Stimulated activated CD4-positive, alpha-beta T cell treated with anti-CD3 and anti-CD28 coated beads, Interleukin-4, amount 100 ng/mL, for 1 hour (primary cell): ENCODE measurements around the gene SLC27A1.
"Not testable (repeated sequence)": the region's sequence is repeated elsewhere in the genome, so short reads cannot be mapped to it uniquely, and the experiment has no call there.

Experiments
- DNase-seq: peaks from one replicate; pipeline ENCODE4 v3.0.0-alpha.2; 2020

Gene SLC27A1

DNA sequence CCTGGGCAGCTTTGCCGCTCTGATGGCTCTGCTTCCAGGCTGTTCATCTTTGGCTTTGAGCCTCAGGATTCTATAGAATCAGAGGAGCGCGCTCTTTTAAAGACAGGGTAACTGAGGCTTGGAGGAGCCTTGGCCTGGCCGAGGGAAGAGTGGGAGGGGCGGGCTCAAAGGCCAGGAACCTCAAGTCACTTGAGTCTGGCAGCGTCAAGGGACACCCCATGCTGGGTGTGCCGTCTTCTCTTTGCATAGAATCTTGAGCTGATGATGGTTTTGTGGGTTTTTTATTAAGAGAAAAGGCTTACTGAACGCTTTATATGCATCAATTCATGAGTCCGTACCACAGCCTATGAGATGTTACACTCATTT is 42.2 kb downstream of the SLC27A1 start:
- DNase-seq, result no peak

GRCh38 chr19:17515408-17516149 is 45.3 kb downstream of the SLC27A1 start:
- DNase-seq, result no peak

- DNase-seq, result no peak
Observed at GRCh38 chr19:17517898-17518297, 47.6 kb downstream of the SLC27A1 start.

GRCh38 chr19:17518654-17519053 is 48.3 kb downstream of the SLC27A1 start:
- DNase-seq, result not testable (repeated sequence)

- no peak for DNase-seq
Observed at GRCh38 chr19:17519967-17520366, 49.6 kb downstream of the SLC27A1 start.

DNA sequence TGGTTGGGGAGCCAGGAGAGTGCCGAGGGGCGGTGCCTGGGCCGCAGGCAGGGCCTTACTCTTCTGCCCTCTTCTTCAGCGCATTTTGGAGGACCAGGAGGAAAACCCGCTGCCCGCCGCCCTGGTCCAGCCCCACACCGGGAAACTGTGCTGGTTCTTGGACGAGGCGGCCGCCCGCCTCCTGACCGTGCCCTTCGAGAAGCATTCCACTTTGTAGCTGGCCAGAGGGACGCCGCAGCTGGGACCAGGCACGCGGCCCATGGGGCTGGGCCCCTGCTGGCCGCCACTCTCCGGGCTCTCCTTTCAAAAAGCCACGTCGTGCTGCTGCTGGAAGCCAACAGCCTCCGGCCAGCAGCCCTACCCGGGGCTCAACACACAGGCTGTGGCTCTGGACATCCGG is 50.5 kb downstream of the SLC27A1 start:
- DNase-seq, result no peak

DNA sequence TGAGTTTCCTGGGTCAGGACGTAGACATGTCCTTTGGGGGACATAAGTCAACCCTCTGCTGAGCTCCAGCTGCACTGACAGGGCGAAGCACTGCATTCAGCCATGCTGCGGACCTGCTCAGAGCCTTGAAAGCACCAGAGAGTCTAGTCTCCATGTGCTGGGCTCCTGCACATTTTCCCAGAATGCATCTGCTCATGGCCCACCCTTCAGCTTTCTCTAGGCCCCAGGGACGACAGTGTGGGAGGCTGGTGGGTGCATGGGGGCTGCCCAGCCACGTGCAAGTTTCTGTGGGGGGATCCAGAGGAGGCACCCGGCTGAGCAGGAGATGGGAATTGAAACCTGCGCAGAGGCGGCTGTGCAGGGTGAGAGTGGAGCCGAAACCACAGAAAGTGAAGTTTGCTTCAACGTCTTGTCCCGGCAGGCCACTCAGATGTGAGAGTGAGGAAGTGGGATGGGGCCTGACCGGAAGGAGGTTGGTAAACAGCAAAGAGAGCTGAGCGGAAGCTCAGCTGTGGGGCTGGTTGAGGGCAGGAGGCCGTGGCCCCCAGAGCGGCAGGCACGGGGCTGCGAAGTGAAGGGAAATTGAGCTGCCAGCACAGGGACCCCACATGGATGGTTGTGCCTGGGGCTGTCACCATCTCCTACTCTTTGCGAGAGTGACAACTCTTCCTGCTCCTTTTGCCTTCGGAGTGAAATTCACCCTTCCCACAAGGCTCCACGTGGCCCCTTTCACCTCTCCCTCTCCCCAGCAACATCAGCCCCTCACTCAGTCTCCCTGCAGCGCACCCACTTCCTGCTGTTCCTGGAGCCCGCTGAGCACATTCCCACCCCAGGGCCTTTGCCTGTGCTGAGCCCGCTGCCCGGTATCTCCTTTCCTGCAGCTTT is 52.9 kb downstream of the SLC27A1 start:
- DNase-seq, result peak; percentile 40

GRCh38 chr19:17524651-17525050 is 54.3 kb downstream of the SLC27A1 start:
- no peak for DNase-seq

GRCh38 chr19:17525141-17525540 is 54.8 kb downstream of the SLC27A1 start:
- DNase-seq, result no peak

DNA sequence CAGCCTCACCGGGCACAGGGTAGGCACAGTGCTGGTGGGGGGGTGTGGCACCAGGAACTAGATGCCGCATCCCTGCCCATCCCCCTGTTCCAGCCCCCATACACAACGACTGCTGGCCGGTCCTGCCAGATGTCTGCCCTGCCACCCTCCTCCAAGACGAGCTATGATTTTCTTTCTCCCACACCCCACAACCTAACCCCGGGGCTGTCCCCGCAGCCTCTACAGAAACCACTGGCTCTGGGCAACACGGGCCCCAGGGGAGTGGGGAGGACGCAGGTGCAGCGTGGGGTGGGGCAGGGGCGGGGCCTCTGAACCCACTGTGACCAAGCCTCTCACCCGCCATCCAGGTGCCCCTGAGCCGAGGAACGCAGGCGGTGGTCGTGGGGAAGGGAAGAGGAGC is 56.6 kb downstream of the SLC27A1 start:
- DNase-seq, result no peak

- DNase-seq, result no peak
Observed at GRCh38 chr19:17527326-17527725, 57.0 kb downstream of the SLC27A1 start.

DNA sequence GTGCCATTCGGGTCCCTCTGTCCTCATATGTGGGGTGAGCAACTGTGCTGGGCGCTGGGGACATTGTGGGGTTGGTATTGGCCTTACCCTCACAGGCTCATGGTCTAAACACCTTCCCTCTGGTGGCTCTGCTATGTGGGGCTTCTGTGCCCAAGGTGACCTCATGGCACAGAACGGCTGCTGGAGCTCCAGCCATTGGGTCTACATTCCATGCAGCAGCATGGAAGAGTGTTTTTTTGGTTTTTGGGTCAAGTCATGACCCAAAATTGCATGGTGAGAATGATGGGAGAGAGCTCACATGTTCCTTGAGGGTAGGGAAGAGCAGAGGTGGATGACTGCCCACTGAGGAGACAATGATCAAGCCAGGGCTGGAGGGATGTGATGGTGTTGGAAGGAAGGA is 58.3 kb downstream of the SLC27A1 start:
- DNase-seq, result no peak

DNA sequence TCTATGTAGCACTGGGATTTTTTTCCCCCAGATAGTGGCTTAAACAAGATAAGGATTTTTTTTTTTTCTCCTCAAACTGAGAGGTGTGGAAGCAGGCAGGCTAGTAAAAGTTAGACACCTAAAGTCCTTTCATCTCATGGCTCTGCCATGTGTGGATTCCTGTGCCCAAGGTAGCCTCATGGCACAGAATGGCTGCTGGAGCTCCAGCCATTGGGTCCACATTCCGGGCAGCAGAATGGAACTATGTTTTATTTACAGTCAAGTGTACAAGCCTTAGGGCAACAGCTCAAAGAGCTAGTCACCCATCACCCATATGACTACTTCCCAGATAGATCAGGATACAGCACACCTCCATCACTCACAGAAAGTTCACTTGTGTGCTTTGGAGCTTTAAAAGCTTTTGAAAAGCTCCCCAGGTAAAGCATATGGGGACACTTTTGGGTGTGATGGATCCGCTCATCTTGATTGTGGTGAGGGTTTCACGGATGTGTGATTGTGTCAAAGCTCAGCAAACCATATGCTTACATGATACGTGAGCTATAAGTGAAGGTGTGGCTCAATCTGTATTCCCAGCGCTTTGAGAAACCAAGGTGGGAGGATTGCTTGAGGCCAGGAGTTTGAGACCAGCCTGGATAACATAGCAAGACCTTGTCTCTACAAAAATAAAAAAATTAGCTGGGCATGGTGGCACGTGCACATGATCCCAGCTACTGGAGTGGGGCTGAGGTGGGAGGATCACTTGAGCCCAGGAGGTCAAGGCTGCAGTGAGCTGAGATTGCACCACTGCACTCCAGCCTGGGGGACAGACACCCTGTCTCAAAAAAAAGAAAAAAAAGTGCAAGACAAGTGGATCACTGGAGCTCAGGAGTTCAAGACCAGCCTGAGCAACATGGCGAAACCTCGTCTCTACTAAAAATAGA is 59.2 kb downstream of the SLC27A1 start:
- DNase-seq, result no peak

DNA sequence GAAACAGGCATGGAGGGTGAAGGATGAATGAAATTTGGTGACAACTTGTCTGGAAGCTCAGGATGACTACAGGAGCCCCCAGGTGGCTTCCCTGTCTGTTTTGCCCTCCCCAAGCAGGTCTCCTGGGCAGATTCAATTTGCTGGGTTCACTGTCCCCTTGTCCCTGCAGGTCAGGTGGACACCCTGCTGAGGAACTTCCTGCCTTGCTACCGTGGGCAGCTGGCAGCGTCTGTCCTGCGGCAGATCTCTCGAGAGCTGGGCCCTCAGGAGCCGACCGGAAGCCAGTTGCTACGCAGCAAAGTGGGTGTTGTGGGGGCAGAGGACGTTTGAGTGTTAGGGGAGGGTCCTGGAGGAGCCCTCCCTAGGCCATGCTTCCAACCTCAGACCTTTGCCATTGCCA is 60.3 kb downstream of the SLC27A1 start:
- no peak for DNase-seq

- DNase-seq, result no peak
Observed at GRCh38 chr19:17532116-17532515, 61.8 kb downstream of the SLC27A1 start.

DNA sequence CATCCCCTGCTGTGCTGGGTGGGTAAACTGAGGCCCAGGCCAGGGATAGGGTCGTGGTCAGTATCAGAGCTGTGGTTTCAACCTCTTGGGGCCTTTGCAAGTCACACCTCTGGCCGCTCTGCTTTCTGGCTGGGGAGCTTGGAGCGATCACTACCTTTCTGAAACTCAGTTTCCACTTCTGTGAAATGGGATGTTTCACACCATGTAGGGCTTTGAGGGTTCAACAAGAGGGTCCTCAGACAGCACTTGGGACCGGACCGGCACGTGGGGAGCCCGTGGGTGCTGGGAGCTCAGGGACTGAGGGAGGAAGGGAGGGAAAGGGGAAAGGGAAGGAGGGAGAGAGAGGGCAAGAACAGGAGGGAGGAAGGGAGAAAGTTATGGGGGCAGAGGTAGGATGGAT is 62.2 kb downstream of the SLC27A1 start:
- DNase-seq, result no peak

- no peak for DNase-seq
Observed at GRCh38 chr19:17534767-17535166, 64.4 kb downstream of the SLC27A1 start.

DNA sequence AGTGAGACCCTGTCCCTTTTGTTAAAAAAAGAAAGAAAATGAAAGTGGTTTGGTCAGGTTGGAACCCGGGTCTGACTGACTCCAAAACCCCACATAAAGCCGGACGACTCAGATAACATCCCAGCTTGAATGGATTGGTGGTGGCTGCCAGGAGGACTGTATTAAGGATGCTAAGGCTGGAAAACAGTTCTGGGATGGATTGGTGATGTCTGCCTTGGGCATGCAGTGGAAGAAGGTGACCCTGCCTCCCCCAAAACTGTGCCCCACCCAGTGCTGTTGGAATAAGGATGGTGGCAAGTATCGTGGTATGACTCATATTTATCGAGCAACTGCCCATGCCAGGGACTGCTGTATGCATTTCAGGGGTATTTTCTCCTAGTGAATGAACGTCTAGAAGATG is 66.6 kb downstream of the SLC27A1 start:
- DNase-seq, result no peak

GRCh38 chr19:17538684-17539237 is 68.4 kb downstream of the SLC27A1 start:
- DNase-seq, result no peak

DNA sequence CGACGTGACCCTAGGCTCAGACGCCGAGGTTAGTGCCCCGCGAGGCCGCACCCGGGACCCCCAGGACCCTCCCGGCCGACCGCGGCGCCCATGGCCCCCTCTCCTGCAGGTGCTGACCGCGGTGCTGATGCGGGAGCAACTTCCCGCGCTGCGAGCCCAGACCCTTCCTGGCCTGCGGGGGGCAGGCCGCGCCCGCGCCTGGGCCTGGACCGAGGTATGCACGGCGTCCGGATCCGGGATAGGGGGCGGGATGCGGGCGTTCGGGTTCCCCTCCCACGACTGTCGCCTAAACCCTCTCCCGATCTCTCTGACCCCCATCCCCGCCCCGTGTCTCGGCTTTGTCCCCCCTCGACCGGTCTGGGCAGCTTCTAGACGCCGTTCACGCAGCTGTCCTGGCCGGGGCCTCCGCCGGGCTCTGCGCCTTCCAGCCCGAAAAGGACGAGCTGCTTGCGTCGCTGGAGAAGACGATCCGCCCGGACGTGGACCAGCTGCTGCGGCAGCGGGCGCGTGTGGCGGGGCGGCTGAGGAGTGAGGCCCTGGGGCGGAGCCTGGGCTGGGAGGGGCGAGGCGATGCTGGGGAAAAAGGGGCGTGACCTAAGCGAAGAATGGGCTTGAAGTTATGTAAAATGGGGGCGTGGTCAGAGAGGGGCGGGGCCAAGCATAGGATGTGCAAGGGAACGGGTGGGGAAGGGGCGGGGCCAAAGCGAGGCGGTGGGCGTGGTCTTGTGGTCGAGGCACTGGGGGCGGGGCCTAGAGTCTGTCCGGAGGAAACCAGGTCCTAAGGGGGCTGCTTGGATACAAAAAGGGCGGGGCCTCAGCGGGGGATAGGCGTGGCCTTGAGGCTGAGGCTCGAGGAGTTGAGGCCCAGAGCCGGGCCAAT is 69.2 kb downstream of the SLC27A1 start:
- peak; percentile 95 for DNase-seq

- DNase-seq, result no peak
Observed at GRCh38 chr19:17540174-17540573, 69.8 kb downstream of the SLC27A1 start.
